Natural killer cell (primary cell): Measurements from ENCODE around the gene FOXN4. TPM values are rescaled to one million over a fixed set of nuclear protein-coding genes. Genes with fewer than 3 reads are reported as not detected.
A peak's percentile ranks its signal among the peaks of the same experiment; 100 is the strongest.

ENCODE experiments used
- ATAC-seq, 3 donors: fragments of 150-1000 bp in 2 of 3; fragments of 200-7000 bp in 1 of 3; cut with Tn5 transposase; 1 replicate in 1 of 3; 2 replicates in 2 of 3; pipeline ENCODE4 v1.10.0; 2021; ENCODE audit warnings: mild to moderate bottlenecking in 2 of 3, moderate library complexity in 2 of 3
- DNase-seq, 2 donors: peaks; one replicate each; pipeline versions ENCODE4 v3.0.0 to v3.0.0-alpha.2; 2013 to 2021; ENCODE audit warnings: mixed read lengths in 1 of 2
- H3K27ac ChIP-seq: one replicate; pipeline ENCODE4 v1.5.1; 2013; ENCODE audit warnings: mild to moderate bottlenecking, low read length
- H3K27me3 ChIP-seq: one replicate; pipeline ENCODE4 v1.6.1; 2013; ENCODE audit warnings: low read length; ENCODE audit not compliant: control insufficient read depth, insufficient read depth
- H3K36me3 ChIP-seq: one replicate; pipeline ENCODE4 v1.6.1; 2013; ENCODE audit warnings: low read length; ENCODE audit not compliant: control insufficient read depth, insufficient read depth
- H3K4me1 ChIP-seq: one replicate; pipeline ENCODE4 v1.6.1; 2013; ENCODE audit warnings: low read length; ENCODE audit not compliant: control insufficient read depth, insufficient read depth
- H3K4me3 ChIP-seq: one replicate; pipeline ENCODE4 v1.5.1; 2013; ENCODE audit warnings: low read length
- H3K9me3 ChIP-seq: one replicate; pipeline ENCODE4 v1.6.1; 2013; ENCODE audit warnings: low read length; ENCODE audit not compliant: control insufficient read depth, insufficient read depth
- H3K27ac Mint-ChIP-seq, 2 donors: one replicate each; pipeline ENCODE4 v1.8.0; 2022; ENCODE audit warnings: mild to moderate bottlenecking in 2 of 2, mixed read lengths in 2 of 2, moderate library complexity in 1 of 2
- H3K27me3 Mint-ChIP-seq, 2 donors: one replicate each; pipeline ENCODE4 v1.8.0; 2022; ENCODE audit warnings: low read depth in 2 of 2, mixed read lengths in 2 of 2
- H3K36me3 Mint-ChIP-seq: one replicate; pipeline ENCODE4 v1.8.0; 2022; ENCODE audit warnings: mixed read lengths
- H3K4me1 Mint-ChIP-seq, 2 donors: one replicate each; pipeline ENCODE4 v1.8.0; 2022; ENCODE audit warnings: mixed read lengths in 2 of 2
- H3K4me3 Mint-ChIP-seq: one replicate; pipeline ENCODE4 v1.8.0; 2022; ENCODE audit warnings: mild to moderate bottlenecking, moderate library complexity, mixed read lengths
- H3K9me3 Mint-ChIP-seq, 2 donors: one replicate each; pipeline ENCODE4 v1.8.0; 2022; ENCODE audit warnings: mixed read lengths in 2 of 2
- WGBS: methylation state at CpG from one replicate; pipeline ENCODE4 v1.1.7; 2013; ENCODE audit warnings: missing lambda C conversion rate; ENCODE audit not compliant: insufficient coverage; 5-methylcytosine and 5-hydroxymethylcytosine counted together
- intact Hi-C: fragments of 100-400 bp; cut with micrococcal nuclease; formaldehyde crosslinking; loops from one replicate; pipeline ENCODE4 v1.14.2; 2022
- total RNA-seq, 4 donors: library from RNA; stranded (reverse); fragments of 120-200 nt in 1 of 4; gene quantifications; one replicate each; pipeline versions ENCODE4 v1.2.3 to v1.2.4, GENCODE V29; 2013 to 2022
- TF ChIP-seq, protein P1 (sequence below): fragments of 200-600 bp; IDR thresholded peaks from one replicate; pipeline ENCODE4 v1.8.0; 2022; ENCODE audit warnings: antibody characterized with exemption

The FOXN4 gene
- total RNA-seq, 3 donors from 2014 or later (not counting 1 experiment from before 2014, with no cell fraction given), result not detected

DNA sequence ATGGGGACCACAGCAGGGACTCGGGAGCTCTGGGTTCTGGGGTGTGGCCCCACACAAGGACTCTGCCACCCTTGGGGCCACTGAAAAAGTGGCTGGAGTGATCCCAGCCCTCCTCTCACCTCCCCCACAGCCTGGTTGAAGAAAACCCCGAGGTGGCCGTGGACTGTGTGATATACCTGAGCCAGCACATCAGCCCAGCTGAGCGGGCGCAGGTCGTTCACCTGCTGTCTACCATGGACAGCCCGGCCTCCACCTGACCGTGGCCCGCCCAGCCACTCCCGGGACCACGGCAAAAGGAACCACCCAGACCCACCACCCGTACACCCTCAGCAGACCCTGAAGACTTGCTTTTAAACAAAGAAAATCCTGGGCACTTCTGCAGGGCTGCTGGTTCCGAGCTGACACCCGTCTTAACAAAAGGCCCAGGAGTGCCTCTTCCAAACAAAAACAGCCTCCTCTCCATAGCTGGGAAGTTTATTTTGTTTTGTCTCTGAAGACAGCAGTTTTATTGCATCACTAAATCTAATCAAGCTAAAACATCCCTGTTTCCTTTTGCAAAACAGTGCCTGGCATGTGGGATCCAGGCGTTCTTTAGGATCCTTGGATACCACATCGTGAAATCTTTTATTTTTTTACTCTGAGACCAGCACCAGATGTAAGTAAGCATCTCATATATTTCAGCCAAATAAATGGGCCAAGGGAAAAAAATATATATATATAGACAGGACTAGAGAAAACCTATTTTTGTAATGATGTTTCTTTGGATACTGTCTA lies 42.8 kb downstream of the FOXN4 start:
- Histone ChIP-seq H3K4me1 (no peaks in the 10 kb centered on the region), H3K9me3 (no peaks in the 10 kb centered on the region), H3K36me3 (no peaks in the 10 kb centered on the region), H3K27me3 (no peaks in the 10 kb centered on the region), H3K4me3 (no peak overlapping the region), H3K27ac (no peak overlapping the region)
- intact Hi-C loops, result no loop called here
- no peaks in the 10 kb centered on the region for H3K4me1 Mint-ChIP-seq
- H3K4me3 Mint-ChIP-seq, result no peak overlapping the region
- TF ChIP-seq, protein P1, sequence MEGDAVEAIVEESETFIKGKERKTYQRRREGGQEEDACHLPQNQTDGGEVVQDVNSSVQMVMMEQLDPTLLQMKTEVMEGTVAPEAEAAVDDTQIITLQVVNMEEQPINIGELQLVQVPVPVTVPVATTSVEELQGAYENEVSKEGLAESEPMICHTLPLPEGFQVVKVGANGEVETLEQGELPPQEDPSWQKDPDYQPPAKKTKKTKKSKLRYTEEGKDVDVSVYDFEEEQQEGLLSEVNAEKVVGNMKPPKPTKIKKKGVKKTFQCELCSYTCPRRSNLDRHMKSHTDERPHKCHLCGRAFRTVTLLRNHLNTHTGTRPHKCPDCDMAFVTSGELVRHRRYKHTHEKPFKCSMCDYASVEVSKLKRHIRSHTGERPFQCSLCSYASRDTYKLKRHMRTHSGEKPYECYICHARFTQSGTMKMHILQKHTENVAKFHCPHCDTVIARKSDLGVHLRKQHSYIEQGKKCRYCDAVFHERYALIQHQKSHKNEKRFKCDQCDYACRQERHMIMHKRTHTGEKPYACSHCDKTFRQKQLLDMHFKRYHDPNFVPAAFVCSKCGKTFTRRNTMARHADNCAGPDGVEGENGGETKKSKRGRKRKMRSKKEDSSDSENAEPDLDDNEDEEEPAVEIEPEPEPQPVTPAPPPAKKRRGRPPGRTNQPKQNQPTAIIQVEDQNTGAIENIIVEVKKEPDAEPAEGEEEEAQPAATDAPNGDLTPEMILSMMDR, result no peak
- ATAC-seq (no peak), DNase-seq (no peak)
- 92% methylated on average over 15 of the region's 16 CpGs for WGBS
- no peaks in the 10 kb centered on the region for H3K36me3 Mint-ChIP-seq
- H3K9me3 Mint-ChIP-seq, result no peaks in the 10 kb centered on the region
- no peak overlapping the region for H3K27ac Mint-ChIP-seq
- peaks cover 0 to 13% of the 10 kb centered on the region in 2 donors for H3K27me3 Mint-ChIP-seq

DNA sequence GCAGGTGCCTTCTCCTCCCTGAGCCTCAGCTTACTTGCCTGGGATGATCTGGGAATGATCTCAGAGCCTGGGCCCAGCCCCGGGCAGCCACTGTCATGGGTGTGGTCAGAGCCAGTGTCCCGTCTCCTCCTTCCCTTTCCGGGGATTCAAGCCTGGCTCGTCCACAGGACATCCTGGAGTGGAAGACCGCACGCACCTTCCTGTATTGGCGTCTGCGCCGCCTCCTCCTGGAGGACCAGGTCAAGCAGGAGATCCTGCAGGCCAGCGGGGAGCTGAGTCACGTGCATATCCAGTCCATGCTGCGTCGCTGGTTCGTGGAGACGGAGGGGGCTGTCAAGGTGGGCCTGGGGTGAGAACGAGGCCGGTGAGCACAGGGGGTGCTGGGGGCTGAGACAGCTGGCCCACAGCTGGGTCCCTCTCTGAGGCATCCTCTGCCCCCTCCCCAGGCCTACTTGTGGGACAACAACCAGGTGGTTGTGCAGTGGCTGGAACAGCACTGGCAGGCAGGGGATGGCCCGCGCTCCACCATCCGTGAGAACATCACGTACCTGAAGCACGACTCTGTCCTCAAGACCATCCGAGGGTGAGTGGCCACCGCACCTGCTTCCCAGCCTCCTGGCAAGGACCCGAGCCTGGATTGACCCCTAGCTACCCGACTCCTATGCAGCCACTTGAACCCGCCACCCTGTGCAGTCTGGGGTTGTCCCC lies 44.0 kb downstream of the FOXN4 start:
- intact Hi-C loops, result loop anchor here (5.0 kb wide), 1 partner anchor 122 kb away; no protein-coding TSS in a partner anchor

DNA sequence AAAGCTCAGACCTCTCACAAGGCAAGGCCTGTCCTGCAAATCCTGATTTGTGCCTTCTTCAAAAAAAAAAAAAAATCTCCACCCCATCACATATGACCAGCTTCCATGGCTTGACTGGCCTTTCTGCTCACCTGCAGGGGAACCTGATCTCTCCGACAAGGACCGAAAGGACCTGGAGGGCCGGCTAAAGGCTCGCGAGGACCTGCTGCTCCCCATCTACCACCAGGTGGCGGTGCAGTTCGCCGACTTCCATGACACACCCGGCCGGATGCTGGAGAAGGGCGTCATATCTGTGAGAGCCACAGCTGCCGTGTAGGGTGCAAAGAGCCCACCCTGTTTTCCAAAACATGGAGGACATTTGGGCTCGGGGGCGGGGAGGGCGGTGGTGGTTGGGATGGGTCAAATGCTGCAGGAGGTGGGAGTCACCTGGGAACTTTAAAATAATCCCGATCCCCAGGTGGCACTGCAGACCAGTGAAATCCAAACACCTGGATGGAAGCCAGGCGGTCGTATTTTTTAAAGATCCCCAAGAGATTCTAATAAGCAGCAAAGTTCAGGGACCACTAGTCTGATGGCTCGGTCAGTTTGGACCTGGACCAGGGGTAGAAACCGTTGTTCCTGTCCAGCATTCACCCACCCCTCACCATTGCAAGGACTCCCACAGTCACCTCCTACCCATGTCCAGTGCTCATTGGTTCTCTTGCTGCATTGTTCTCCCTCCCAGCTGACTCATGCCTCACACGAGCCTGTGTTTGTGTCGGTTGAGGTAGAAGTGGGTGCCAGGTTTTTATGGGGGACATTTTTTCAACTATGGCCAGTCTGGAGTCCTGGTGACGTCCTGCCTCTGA lies 44.8 kb downstream of the FOXN4 start:
- DNase-seq, result peak in 1 of 2 donors; percentile 52
- WGBS, result 86% methylated on average over 23 of the region's 23 CpGs
- H3K27me3 ChIP-seq, result no peaks in the 10 kb centered on the region
- ATAC-seq, result peak in 1 of 3 donors; percentile 31
- Mint-ChIP-seq H3K4me3 (no peak overlapping the region), H3K4me1 (no peaks in the 10 kb centered on the region), H3K27me3 (no peaks in the 10 kb centered on the region), H3K27ac (no peak overlapping the region), H3K36me3 (no peaks in the 10 kb centered on the region), H3K9me3 (no peaks in the 10 kb centered on the region)
- H3K27ac ChIP-seq, result no peak overlapping the region
- intact Hi-C loops, result loop anchor here (5.0 kb wide), 1 partner anchor 123 kb away; no protein-coding TSS in a partner anchor
- no peaks in the 10 kb centered on the region for H3K4me1 ChIP-seq
- H3K9me3 ChIP-seq, result no peaks in the 10 kb centered on the region
- H3K36me3 ChIP-seq, result no peaks in the 10 kb centered on the region
- no peak overlapping the region for H3K4me3 ChIP-seq
- TF ChIP-seq, protein P1, result peak; percentile 27

More for the DNA sequence above, 44.0 kb downstream of the FOXN4 start:
- no peaks in the 10 kb centered on the region for H3K9me3 Mint-ChIP-seq
- no peak overlapping the region for H3K27ac Mint-ChIP-seq
- ATAC-seq (no peak), DNase-seq (no peak)
- no peaks in the 10 kb centered on the region for H3K36me3 Mint-ChIP-seq
- Histone ChIP-seq H3K9me3 (no peaks in the 10 kb centered on the region), H3K27me3 (no peaks in the 10 kb centered on the region), H3K4me1 (no peaks in the 10 kb centered on the region), H3K36me3 (no peaks in the 10 kb centered on the region), H3K4me3 (no peak overlapping the region), H3K27ac (no peak overlapping the region)
- no peaks in the 10 kb centered on the region for H3K4me1 Mint-ChIP-seq
- TF ChIP-seq, protein P1, result no peak
- peaks cover 0 to under 1% of the 10 kb centered on the region in 2 donors for H3K27me3 Mint-ChIP-seq
- no peak overlapping the region for H3K4me3 Mint-ChIP-seq
- WGBS, result 96% methylated on average over 27 of the region's 27 CpGs
